H9 (cell line): ENCODE data around the gene TGFB3. TPM values are rescaled to one million over a fixed set of nuclear protein-coding genes. Genes with fewer than 3 reads are reported as not detected.

Source experiments
- DNase-seq: peaks from one replicate; pipeline ENCODE4 v3.0.0-alpha.2; 2017
- H2AFZ ChIP-seq: one replicate; pipeline ENCODE4 v1.6.1; 2013; ENCODE audit warnings: mild to moderate bottlenecking, low read length, control low read depth, moderate library complexity
- H2AK5ac ChIP-seq: 2 replicates; pipeline ENCODE4 v1.6.1; 2013; ENCODE audit warnings: low read length, control low read depth, mixed read lengths; ENCODE audit not compliant: insufficient read length
- H2BK120ac ChIP-seq: one replicate; pipeline ENCODE4 v1.6.1; 2013; ENCODE audit warnings: low read depth, mild to moderate bottlenecking, low read length, control low read depth, inconsistent platforms; ENCODE audit not compliant: poor library complexity, severe bottlenecking
- H2BK12ac ChIP-seq: 2 replicates; pipeline ENCODE4 v1.6.1; 2013; ENCODE audit warnings: low read length, control low read depth, mixed read lengths, low read depth; ENCODE audit not compliant: insufficient read length
- H2BK15ac ChIP-seq: 2 replicates; pipeline ENCODE4 v1.6.1; 2013; ENCODE audit warnings: low read depth, low read length, control low read depth
- H2BK20ac ChIP-seq: one replicate; pipeline ENCODE4 v1.6.1; 2013; ENCODE audit warnings: low read depth, mild to moderate bottlenecking, low read length, control low read depth, inconsistent platforms; ENCODE audit not compliant: poor library complexity, severe bottlenecking
- H2BK5ac ChIP-seq: 2 replicates; pipeline ENCODE4 v1.6.1; 2013; ENCODE audit warnings: low read length, control low read depth, mixed read lengths; ENCODE audit not compliant: insufficient read length
- H3K14ac ChIP-seq: 2 replicates; pipeline ENCODE4 v1.6.1; 2013; ENCODE audit warnings: low read length, control low read depth; ENCODE audit not compliant: insufficient read depth
- H3K18ac ChIP-seq: 2 replicates; pipeline ENCODE4 v1.6.1; 2013; ENCODE audit warnings: low read depth, mild to moderate bottlenecking, mixed read lengths, low read length, control low read depth; ENCODE audit not compliant: insufficient read length
- H3K23ac ChIP-seq: 2 replicates; pipeline ENCODE4 v1.6.1; 2013; ENCODE audit warnings: low read length, control low read depth, mixed read lengths, low read depth; ENCODE audit not compliant: insufficient read length
- H3K23me2 ChIP-seq: 2 replicates; pipeline ENCODE4 v1.6.1; 2013; ENCODE audit warnings: low read depth, mild to moderate bottlenecking, mixed read lengths, low read length, control low read depth; ENCODE audit not compliant: insufficient read length, poor library complexity, severe bottlenecking
- H3K27ac ChIP-seq: 2 replicates; pipeline ENCODE4 v1.5.1; 2013; ENCODE audit warnings: low read length, control low read depth, mixed read lengths, low read depth; ENCODE audit not compliant: insufficient read length
- H3K27me3 ChIP-seq: 2 replicates; pipeline ENCODE4 v1.6.1; 2013; ENCODE audit warnings: low read length, control low read depth, inconsistent platforms; ENCODE audit not compliant: insufficient read depth
- H3K4ac ChIP-seq: 2 replicates; pipeline ENCODE4 v1.6.1; 2013; ENCODE audit warnings: low read depth, mild to moderate bottlenecking, control low read depth, inconsistent platforms, low read length, moderate library complexity
- H3K4me1 ChIP-seq: 2 replicates; pipeline ENCODE4 v1.6.1; 2013; ENCODE audit warnings: low read length, control low read depth, inconsistent platforms; ENCODE audit not compliant: insufficient read depth
- H3K4me2 ChIP-seq: 2 replicates; pipeline ENCODE4 v1.6.1; 2013; ENCODE audit warnings: low read length, control low read depth, mixed read lengths; ENCODE audit not compliant: insufficient read length, insufficient read depth
- H3K56ac ChIP-seq: 2 replicates; pipeline ENCODE4 v1.6.1; 2013; ENCODE audit warnings: low read depth, mild to moderate bottlenecking, mixed read lengths, low read length, control low read depth; ENCODE audit not compliant: insufficient read length
- H3K79me1 ChIP-seq: 2 replicates; pipeline ENCODE4 v1.6.1; 2013; ENCODE audit warnings: low read depth, mild to moderate bottlenecking, moderate library complexity, low read length, control low read depth, inconsistent platforms; ENCODE audit not compliant: insufficient read depth, poor library complexity, severe bottlenecking
- H3K79me2 ChIP-seq: 2 replicates; pipeline ENCODE4 v1.6.1; 2013; ENCODE audit warnings: low read length, control low read depth, inconsistent platforms; ENCODE audit not compliant: insufficient read depth
- H3K9ac ChIP-seq: 2 replicates; pipeline ENCODE4 v1.6.1; 2013; ENCODE audit warnings: low read length, control low read depth, mixed read lengths; ENCODE audit not compliant: insufficient read length; ENCODE audit errors: extremely low read depth
- H3K9me3 ChIP-seq: one replicate; pipeline ENCODE4 v1.6.1; 2013; ENCODE audit warnings: low read depth, low read length, inconsistent platforms; ENCODE audit not compliant: control insufficient read depth
- H3T11ph ChIP-seq: one replicate; pipeline ENCODE4 v1.6.1; 2013; ENCODE audit warnings: mild to moderate bottlenecking, low read length, control low read depth, inconsistent platforms
- H4K20me1 ChIP-seq: one replicate; pipeline ENCODE4 v1.6.1; 2013; ENCODE audit not compliant: control insufficient read depth, insufficient read length, insufficient read depth
- H4K5ac ChIP-seq: 2 replicates; pipeline ENCODE4 v1.6.1; 2013; ENCODE audit warnings: low read depth, mild to moderate bottlenecking, mixed read lengths, low read length, control low read depth; ENCODE audit not compliant: insufficient read length
- H4K8ac ChIP-seq: replicated peaks from 2 replicates; pipeline ENCODE4 v1.6.1; 2013; ENCODE audit warnings: low read length, control low read depth, mixed read lengths, low read depth; ENCODE audit not compliant: insufficient read length
- H4K91ac ChIP-seq: 2 replicates; pipeline ENCODE4 v1.6.1; 2013; ENCODE audit warnings: low read depth, mild to moderate bottlenecking, moderate library complexity, mixed read lengths, low read length, control low read depth; ENCODE audit not compliant: insufficient read length
- H3K27ac Mint-ChIP-seq, 3 experiments: 2 replicates in 2 of 3; 3 replicates in 1 of 3; pipeline ENCODE4 v1.8.0; 2020 to 2021; ENCODE audit warnings: mixed read lengths in 3 of 3, mild to moderate bottlenecking in 1 of 3, moderate library complexity in 1 of 3
- H3K27me3 Mint-ChIP-seq: 2 replicates; pipeline ENCODE4 v1.8.0; 2021; ENCODE audit warnings: low read depth, mild to moderate bottlenecking, moderate library complexity, mixed read lengths
- H3K36me3 Mint-ChIP-seq, 3 experiments: 2 replicates in 2 of 3; 3 replicates in 1 of 3; pipeline ENCODE4 v1.8.0; 2020 to 2021; ENCODE audit warnings: low read depth in 3 of 3, mixed read lengths in 3 of 3; ENCODE audit not compliant: insufficient read depth in 1 of 3
- H3K4me1 Mint-ChIP-seq, 2 experiments: 2 replicates each; pipeline ENCODE4 v1.8.0; 2020; ENCODE audit warnings: mixed read lengths in 2 of 2
- H3K4me3 Mint-ChIP-seq, 2 experiments: 2 replicates in 1 of 2; 3 replicates in 1 of 2; pipeline ENCODE4 v1.8.0; 2020 to 2021; ENCODE audit warnings: mild to moderate bottlenecking in 2 of 2, mixed read lengths in 2 of 2, moderate library complexity in 1 of 2
- H3K9me3 Mint-ChIP-seq, 2 experiments: 2 replicates in 1 of 2; 3 replicates in 1 of 2; pipeline ENCODE4 v1.8.0; 2020; ENCODE audit warnings: mild to moderate bottlenecking in 2 of 2, mixed read lengths in 2 of 2, moderate library complexity in 1 of 2
- CTCF ChIP-seq: fragments of 200-600 bp; sonication (generic); conservative IDR thresholded peaks from 3 replicates; pipeline ENCODE4 v1.8.0; 2021; ENCODE audit warnings: antibody characterized with exemption, mild to moderate bottlenecking
- WGBS: extraction: QIAGEN DNeasy Blood & Tissue Kit; methylation state at CpG from one replicate; pipeline ENCODE4 v1.1.7; 2013; ENCODE audit warnings: missing lambda C conversion rate, low lambda C conversion rate, mixed read lengths; ENCODE audit not compliant: insufficient read length; ENCODE audit errors: extremely low coverage; 5-methylcytosine and 5-hydroxymethylcytosine counted together
- total RNA-seq: library from RNA; stranded (reverse); gene quantifications from 2 replicates; pipeline ENCODE4 v1.2.1, GENCODE V29; 2021

The TGFB3 gene
- total RNA-seq, 1 experiment from 2014 or later, result 0.37 TPM

GRCh38 chr14:75995372-75996041 lies 13.7 kb upstream of the TGFB3 start:
- Histone ChIP-seq H3K4me1 (no peaks in the 10 kb centered on the region), H4K5ac (no peak overlapping the region), H3K27ac (no peak overlapping the region), H4K91ac (no peak overlapping the region), H2AFZ (no peak overlapping the region), H2BK15ac (no peak overlapping the region), H3K9me3 (no peaks in the 10 kb centered on the region), H3K23ac (no peak overlapping the region), H3K23me2 (no peaks in the 10 kb centered on the region), H2BK5ac (no peak overlapping the region), H3K79me1 (no peaks in the 10 kb centered on the region), H3K4ac (no peak overlapping the region), H3K4me2 (no peak overlapping the region), H4K20me1 (no peaks in the 10 kb centered on the region), H3K18ac (no peak overlapping the region), H3K56ac (no peak overlapping the region), H3K27me3 (no peaks in the 10 kb centered on the region), H2AK5ac (no peak overlapping the region), H3T11ph (no peak overlapping the region), H4K8ac (no peak overlapping the region), H3K79me2 (no peaks in the 10 kb centered on the region), H2BK12ac (no peak overlapping the region), H2BK120ac (no peak overlapping the region), H3K14ac (no peak overlapping the region), H2BK20ac (no peak overlapping the region), H3K9ac (no peak overlapping the region)
- Mint-ChIP-seq H3K4me3 (no peak overlapping the region), H3K27me3 (no peaks in the 10 kb centered on the region), H3K9me3 (no peaks in the 10 kb centered on the region), H3K27ac (no peak overlapping the region), H3K36me3 (peaks cover 4 to 25% (median 24%) of the 10 kb centered on the region in 3 experiments; a peak in 6 of 7 replicates), H3K4me1 (no peaks in the 10 kb centered on the region)
- no peak for TF ChIP-seq CTCF
- DNase-seq, result no peak
- WGBS, result no CpG with 5 or more reads among the region's 17 CpGs
